GM08714 (cell line): ENCODE measurements around the gene PANX2.
"Not testable (repeated sequence)": the region's sequence is repeated elsewhere in the genome, so short reads cannot be mapped to it uniquely, and the experiment has no call there.

Experiments
- H3K4me3 ChIP-seq: fragments of 200-500 bp; sonication (Bioruptor generic); 2 replicates; pipeline ENCODE4 v1.5.1; 2014; ENCODE audit warnings: mild to moderate bottlenecking, low read length, inconsistent platforms
- ZNF274 ChIP-seq: IDR thresholded peaks from 2 replicates; pipeline ENCODE4 v1.6.1; 2012; ENCODE audit warnings: mild to moderate bottlenecking, low read depth, low read length

Gene PANX2

GRCh38 chr22:50153756-50154140 lies 16.8 kb upstream of the PANX2 start:
- TF ChIP-seq ZNF274: no peak
- no peak overlapping the region for H3K4me3 ChIP-seq

GRCh38 chr22:50157709-50158375 lies 12.7 kb upstream of the PANX2 start:
- TF ChIP-seq ZNF274: no peak

GRCh38 chr22:50160947-50161346 lies 9.6 kb upstream of the PANX2 start:
- no peak for TF ChIP-seq ZNF274
- no peak overlapping the region for H3K4me3 ChIP-seq

More at GRCh38 chr22:50157709-50158375, 12.7 kb upstream of the PANX2 start:
- no peak overlapping the region for H3K4me3 ChIP-seq

- no peak for TF ChIP-seq ZNF274
- H3K4me3 ChIP-seq: no peak overlapping the region
These were observed 8.8 kb upstream of the PANX2 start for GRCh38 chr22:50161508-50162390.

GRCh38 chr22:50162391-50162956 lies 8.1 kb upstream of the PANX2 start:
- no peak overlapping the region for H3K4me3 ChIP-seq
- no peak for TF ChIP-seq ZNF274

- TF ChIP-seq ZNF274: no peak
These were observed 5.0 kb upstream of the PANX2 start for GRCh38 chr22:50165436-50166123.

GRCh38 chr22:50167689-50168489 lies 2.6 kb upstream of the PANX2 start:
- H3K4me3 ChIP-seq: no peak overlapping the region
- TF ChIP-seq ZNF274: no peak

More at GRCh38 chr22:50165436-50166123, 5.0 kb upstream of the PANX2 start:
- H3K4me3 ChIP-seq: no peak overlapping the region

GRCh38 chr22:50168490-50169180 lies 1.9 kb upstream of the PANX2 start:
- H3K4me3 ChIP-seq: not testable (repeated sequence)

GRCh38 chr22:50169181-50169759 lies 1.3 kb upstream of the PANX2 start:
- H3K4me3 ChIP-seq: no peak overlapping the region
- no peak for TF ChIP-seq ZNF274

GRCh38 chr22:50169774-50170341 lies 673 bp upstream of the PANX2 start:
- TF ChIP-seq ZNF274: no peak
- H3K4me3 ChIP-seq: peak overlapping the region; percentile 52

- H3K4me3 ChIP-seq: no peak overlapping the region
- TF ChIP-seq ZNF274: no peak
These were observed 911 bp downstream of the PANX2 start for GRCh38 chr22:50171319-50171964.

- no peak for TF ChIP-seq ZNF274
- no peak overlapping the region for H3K4me3 ChIP-seq
These were observed 1.5 kb downstream of the PANX2 start for GRCh38 chr22:50171965-50172421.
